Measurements from ENCODE around the gene TMEM125.

DNA sequence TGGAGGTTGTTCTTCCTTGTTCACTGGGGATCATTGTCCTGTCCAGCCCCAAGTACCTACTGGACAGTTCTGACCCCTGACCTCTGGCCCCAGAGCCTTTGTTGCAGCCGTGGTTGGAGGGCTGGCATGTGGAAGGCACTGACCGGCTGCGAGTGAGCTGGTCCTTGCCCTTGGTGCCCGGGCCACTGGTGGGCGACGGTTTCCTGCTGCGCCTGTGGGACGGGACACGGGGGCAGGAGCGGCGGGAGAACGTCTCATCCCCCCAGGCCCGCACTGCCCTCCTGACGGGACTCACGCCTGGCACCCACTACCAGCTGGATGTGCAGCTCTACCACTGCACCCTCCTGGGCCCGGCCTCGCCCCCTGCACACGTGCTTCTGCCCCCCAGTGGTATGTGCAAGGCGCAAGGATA is 42.4 kb downstream of the TMEM125 start:
- TF ChIP-seq POLR2AphosphoS5 (IDR thresholded peaks at IDR 0.05) (no peak), CTCF (IDR thresholded peaks at IDR 0.05) (no peak), POLR2A (IDR thresholded peaks at IDR 0.05) (no peak), EP300 (IDR thresholded peaks at IDR 0.05) (no peak)
